Esophagus squamous epithelium (tissue), 5 donors: ENCODE results near the gene PLA2G4B. TPM values are rescaled to one million over a fixed set of nuclear protein-coding genes. Genes with fewer than 3 reads are reported as not detected.

Experiments used
- DNase-seq: peaks from one replicate; lab custom pipeline; 2025; lab: John Stamatoyannopoulos, UW
- H3K27ac ChIP-seq, 4 donors: fragments of 200-600 bp; sonication (generic); one replicate each; pipeline ENCODE4 v1.5.1; 2016 to 2019; ENCODE audit warnings: mild to moderate bottlenecking in 1 of 4
- H3K27me3 ChIP-seq, 4 donors: fragments of 200-600 bp; sonication (generic); 1 replicate in 3 of 4; 2 replicates in 1 of 4; pipeline versions ENCODE4 v1.5.1 to v1.6.0; 2017 to 2021; ENCODE audit warnings: antibody characterized with exemption in 1 of 4
- H3K36me3 ChIP-seq, 3 donors: fragments of 200-600 bp; sonication (generic); one replicate each; pipeline ENCODE4 v1.5.1; 2016 to 2019
- H3K4me1 ChIP-seq, 3 donors: fragments of 200-600 bp; sonication (generic); one replicate each; pipeline ENCODE4 v1.5.1; 2017 to 2019
- H3K4me3 ChIP-seq, 4 donors: fragments of 200-600 bp; sonication (generic); 1 replicate in 3 of 4; 2 replicates in 1 of 4; pipeline ENCODE4 v1.5.1; 2016 to 2019; ENCODE audit warnings: mild to moderate bottlenecking in 2 of 4, moderate library complexity in 1 of 4
- H3K9me3 ChIP-seq, 3 donors: fragments of 200-600 bp; sonication (generic); one replicate each; pipeline ENCODE4 v1.5.1; 2016 to 2019
- CTCF ChIP-seq, 6 experiments: fragments of 450-650 bp in 4 of 6; fragments of 200-600 bp in 2 of 6; sonication (generic) in 2 of 6; IDR thresholded peaks; one replicate each; pipeline ENCODE4 v1.5.1; 2016 to 2019; ENCODE audit warnings: antibody characterized with exemption in 6 of 6, mild to moderate bottlenecking in 4 of 6, moderate library complexity in 4 of 6
- POLR2A ChIP-seq, 4 donors: fragments of 450-650 bp; IDR thresholded peaks; one replicate each; pipeline ENCODE4 v1.6.1; 2017; ENCODE audit warnings: antibody characterized with exemption in 4 of 4, mild to moderate bottlenecking in 4 of 4, moderate library complexity in 3 of 4
- WGBS, 2 donors: methylation state at CpG; one replicate each; pipeline ENCODE4 v1.1.5; 2018; 5-methylcytosine and 5-hydroxymethylcytosine counted together
- intact Hi-C: fragments of 100-400 bp; cut with DNase I; formaldehyde crosslinking; loops from one replicate; pipeline ENCODE4 v1.15.0; 2022
- total RNA-seq, 4 donors: library from RNA; depleted of rRNA; stranded (reverse); fragments of >200 nt; gene quantifications; one replicate each; pipeline ENCODE4 v1.1.0, GENCODE V29; 2016
- donor health status: DM: yes; HTN: yes; CAD: no.

Gene PLA2G4B
- total RNA-seq, 4 donors from 2014 or later, result 26.5 to 58.9 (median 39.7) TPM

- no peak for TF ChIP-seq POLR2A (IDR thresholded peaks at IDR 0.05)
- TF ChIP-seq CTCF (IDR thresholded peaks at IDR 0.05), result no peak
- no peak overlapping the region for H3K4me3 ChIP-seq
- no peaks in the 10 kb centered on the region for H3K9me3 ChIP-seq
- H3K4me1 ChIP-seq, result peaks cover 14 to 61% (median 30%) of the 10 kb centered on the region in 3 donors
- intact Hi-C loops, result no loop called here
- H3K36me3 ChIP-seq, result no peaks in the 10 kb centered on the region
- no peak for DNase-seq
- no peak overlapping the region for H3K27ac ChIP-seq
- WGBS, 2 donors, result 78% methylated on average over 11 of the region's 13 CpGs; no CpG with 5 or more reads in 1 of the 2 donors
- H3K27me3 ChIP-seq, result peaks cover 0 to 7% (median 0%) of the 10 kb centered on the region in 4 donors
Measured at GRCh38 chr15:41876007-41876406, 37.4 kb downstream of the PLA2G4B start.

DNA sequence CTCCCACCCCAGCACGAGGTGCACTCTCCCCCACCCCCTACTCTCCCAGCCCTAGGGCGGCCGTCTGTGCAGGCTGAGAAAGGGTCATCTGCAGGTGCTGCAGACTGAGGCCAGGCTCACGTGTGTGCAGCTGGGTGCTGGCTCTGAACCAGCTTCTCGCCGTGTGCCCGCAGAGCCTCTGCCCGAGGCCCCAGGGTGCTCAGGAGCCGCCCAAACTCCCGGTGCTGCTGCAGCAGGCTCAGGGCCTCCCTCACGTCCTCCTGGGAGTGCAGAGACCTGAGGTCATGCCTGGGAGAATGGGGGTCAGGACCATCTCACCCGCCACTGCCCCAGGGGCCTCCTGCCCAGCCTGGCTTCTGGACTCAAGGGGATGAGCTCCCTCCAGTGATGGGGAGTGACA lies 38.0 kb downstream of the PLA2G4B start:
- Histone ChIP-seq H3K27ac (no peak overlapping the region), H3K4me1 (peaks cover 18 to 64% (median 35%) of the 10 kb centered on the region in 3 donors), H3K36me3 (no peaks in the 10 kb centered on the region), H3K4me3 (no peak overlapping the region), H3K27me3 (peaks cover 0 to 12% (median 0%) of the 10 kb centered on the region in 4 donors), H3K9me3 (no peaks in the 10 kb centered on the region)
- no peak for DNase-seq
- WGBS, 2 donors, result 20% methylated on average over 1 of the region's 12 CpGs; no CpG with 5 or more reads in 1 of the 2 donors
- intact Hi-C loops, result no loop called here
- no peak for TF ChIP-seq POLR2A (IDR thresholded peaks at IDR 0.05)
- no peak for TF ChIP-seq CTCF (IDR thresholded peaks at IDR 0.05)

- H3K27me3 ChIP-seq, result peaks cover 0 to 19% (median 0%) of the 10 kb centered on the region in 4 donors
- TF ChIP-seq CTCF (IDR thresholded peaks at IDR 0.05), result no peak
- no peak for TF ChIP-seq POLR2A (IDR thresholded peaks at IDR 0.05)
- H3K4me1 ChIP-seq, result peaks cover 27 to 68% (median 42%) of the 10 kb centered on the region in 3 donors
- no peaks in the 10 kb centered on the region for H3K36me3 ChIP-seq
- intact Hi-C loops, result no loop called here
- DNase-seq, result no peak
- no peak overlapping the region for H3K4me3 ChIP-seq
- H3K27ac ChIP-seq, result no peak overlapping the region
- no peaks in the 10 kb centered on the region for H3K9me3 ChIP-seq
- WGBS, 2 donors, result 76 to 89% methylated on average over 2 to 7 of the region's 13 CpGs
Measured at GRCh38 chr15:41877631-41878354, 39.1 kb downstream of the PLA2G4B start.

DNA sequence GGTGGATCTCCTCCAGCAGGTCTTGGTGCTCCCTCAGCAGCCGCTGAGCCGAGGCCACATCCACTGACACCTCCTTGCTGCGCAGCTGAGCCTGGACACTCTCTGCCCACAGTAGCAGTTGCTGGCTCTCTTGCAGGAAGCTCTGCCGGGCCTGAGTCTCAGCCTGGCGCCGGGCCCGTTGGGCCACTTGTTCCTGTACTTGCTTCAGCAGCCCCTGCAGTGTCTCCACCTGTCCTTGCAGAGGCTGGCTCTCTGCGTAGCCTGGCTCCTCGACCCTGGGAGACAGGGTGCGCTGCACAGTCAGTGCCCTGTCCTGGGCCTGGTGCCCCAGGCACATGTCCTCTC lies 39.7 kb downstream of the PLA2G4B start:
- WGBS, 2 donors, result 100% methylated on average over 1 of the region's 10 CpGs; no CpG with 5 or more reads in 1 of the 2 donors
- intact Hi-C loops, result no loop called here
- Histone ChIP-seq H3K4me1 (peaks cover 27 to 68% (median 43%) of the 10 kb centered on the region in 3 donors), H3K27me3 (peaks cover 0 to 19% (median 0%) of the 10 kb centered on the region in 4 donors), H3K4me3 (no peak overlapping the region), H3K27ac (no peak overlapping the region), H3K9me3 (no peaks in the 10 kb centered on the region), H3K36me3 (no peaks in the 10 kb centered on the region)
- DNase-seq, result no peak
- no peak for TF ChIP-seq POLR2A (IDR thresholded peaks at IDR 0.05)
- TF ChIP-seq CTCF (IDR thresholded peaks at IDR 0.05), result no peak

- Histone ChIP-seq H3K36me3 (no peaks in the 10 kb centered on the region), H3K4me1 (peaks cover 27 to 68% (median 43%) of the 10 kb centered on the region in 3 donors), H3K27ac (peak overlapping the region in 1 of 4 donors; percentile 65), H3K27me3 (peaks cover 0 to 19% (median 0%) of the 10 kb centered on the region in 4 donors), H3K9me3 (no peaks in the 10 kb centered on the region), H3K4me3 (no peak overlapping the region)
- TF ChIP-seq CTCF (IDR thresholded peaks at IDR 0.05) (no peak), POLR2A (IDR thresholded peaks at IDR 0.05) (no peak)
- intact Hi-C loops, result no loop called here
- WGBS, 2 donors, result 67 to 74% methylated on average over 7 to 8 of the region's 10 CpGs
- no peak for DNase-seq
Measured at GRCh38 chr15:41879321-41879845, 40.7 kb downstream of the PLA2G4B start.
